NCI-H128 (cell line): ENCODE data around the gene C4orf50.
A peak's percentile ranks its signal among the peaks of the same experiment; 100 is the strongest.
"Not testable (repeated sequence)": the region's sequence is repeated elsewhere in the genome, so short reads cannot be mapped to it uniquely, and the experiment has no call there.

Experiments used
- DNase-seq: peaks from one replicate; lab custom pipeline; 2025; ENCODE audit not compliant: unreplicated experiment; lab: John Stamatoyannopoulos, UW

The C4orf50 gene

DNA sequence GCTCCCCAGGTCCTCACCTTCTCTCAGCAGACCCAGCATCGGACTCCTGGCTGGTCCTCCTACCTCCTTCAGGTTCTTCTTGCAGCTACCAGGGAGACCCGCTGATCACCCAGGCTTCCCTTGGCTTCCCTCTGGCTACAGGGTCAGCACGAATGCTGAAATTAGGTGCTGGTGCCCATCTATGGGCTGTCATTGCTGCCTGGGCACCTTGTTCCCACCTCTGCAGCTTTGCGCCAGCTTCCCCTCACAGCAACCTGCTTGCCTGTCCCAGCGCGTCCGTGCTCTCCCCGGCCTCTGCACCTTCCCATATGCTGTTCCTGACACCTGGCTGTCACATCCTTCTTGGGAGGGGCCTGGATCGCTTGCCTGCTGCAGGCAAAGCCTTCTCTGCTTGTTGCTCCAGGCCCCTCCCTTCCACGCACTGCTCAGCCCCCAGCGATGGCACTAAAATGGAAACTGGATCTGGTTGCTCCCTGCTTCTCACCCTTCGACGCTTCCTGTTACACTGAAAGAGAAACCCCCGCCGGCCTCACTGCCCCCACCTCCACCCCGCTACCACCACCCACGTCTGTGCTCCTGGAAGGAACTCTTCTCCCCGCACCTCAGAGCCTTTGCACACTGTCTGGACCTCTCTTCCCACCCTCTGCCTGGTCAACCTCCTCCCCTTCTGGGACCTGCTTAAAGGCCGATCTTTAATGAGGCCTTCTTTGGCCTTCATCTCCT, 22.2 kb downstream of the C4orf50 start:
- no peak for DNase-seq

DNA sequence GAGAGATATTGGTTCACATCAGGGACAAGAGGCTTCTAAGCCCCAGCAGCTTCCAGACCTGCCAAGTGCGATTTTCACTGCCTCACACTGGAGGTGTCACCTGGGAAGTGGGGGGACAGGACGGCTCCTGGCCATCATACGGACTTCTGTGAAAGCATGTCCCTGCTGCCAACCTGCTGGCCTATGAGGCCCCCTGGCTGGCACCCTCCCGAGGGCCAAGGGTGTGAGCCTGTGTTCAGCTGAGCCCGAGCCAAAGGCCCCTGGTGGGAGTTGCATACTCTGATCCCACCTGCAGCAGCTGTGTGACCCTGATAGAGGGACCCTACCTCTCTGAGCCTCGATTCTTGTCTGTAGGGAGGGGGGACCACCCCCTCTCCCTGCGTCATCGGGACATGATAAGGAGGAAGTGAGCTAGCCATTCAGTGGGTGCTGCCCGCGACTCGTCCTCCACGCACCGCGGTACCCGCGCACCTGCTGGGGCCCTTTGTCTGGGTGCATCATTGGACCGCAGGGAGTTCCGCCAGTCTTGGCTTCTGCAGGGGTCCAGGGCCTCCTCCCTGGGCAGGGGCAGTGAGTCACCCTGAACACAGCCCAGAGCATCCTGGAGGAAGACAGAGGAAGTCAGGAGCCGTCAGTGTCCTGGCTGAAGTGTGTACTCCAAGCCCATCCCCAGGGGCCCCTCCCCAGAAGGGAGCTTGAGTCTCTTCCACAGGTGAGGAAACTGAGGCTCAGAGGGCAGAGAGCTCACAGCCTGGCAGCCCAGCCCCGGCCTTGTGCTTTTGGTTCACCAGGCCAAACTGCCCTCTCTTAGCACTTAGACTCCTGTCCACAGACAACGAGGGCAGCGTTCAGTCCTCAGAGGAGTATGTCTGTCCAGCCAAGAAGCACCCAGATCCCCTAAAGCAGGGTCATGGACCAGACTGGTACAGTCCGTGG, 24.1 kb downstream of the C4orf50 start:
- no peak for DNase-seq

DNA sequence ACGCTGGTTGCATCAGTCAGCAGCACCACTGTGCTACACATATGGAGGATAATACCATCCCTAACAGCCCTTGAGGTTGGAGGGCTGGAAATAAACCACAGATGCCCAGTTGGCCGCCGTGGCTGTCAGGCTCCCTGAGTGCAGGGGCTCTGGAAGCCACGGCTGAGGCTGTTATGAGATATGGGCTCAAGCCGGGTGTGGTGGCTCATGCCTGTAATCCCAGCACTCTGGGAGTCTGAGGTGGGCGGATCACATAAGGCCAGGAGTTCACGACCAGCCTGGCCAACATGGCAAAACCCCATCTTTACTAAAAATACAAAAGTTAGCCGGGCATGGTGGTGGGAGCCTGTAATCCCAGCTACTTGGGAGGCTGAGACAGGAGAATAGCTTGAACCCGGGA, 24.9 kb downstream of the C4orf50 start:
- DNase-seq, result not testable (repeated sequence)

DNA sequence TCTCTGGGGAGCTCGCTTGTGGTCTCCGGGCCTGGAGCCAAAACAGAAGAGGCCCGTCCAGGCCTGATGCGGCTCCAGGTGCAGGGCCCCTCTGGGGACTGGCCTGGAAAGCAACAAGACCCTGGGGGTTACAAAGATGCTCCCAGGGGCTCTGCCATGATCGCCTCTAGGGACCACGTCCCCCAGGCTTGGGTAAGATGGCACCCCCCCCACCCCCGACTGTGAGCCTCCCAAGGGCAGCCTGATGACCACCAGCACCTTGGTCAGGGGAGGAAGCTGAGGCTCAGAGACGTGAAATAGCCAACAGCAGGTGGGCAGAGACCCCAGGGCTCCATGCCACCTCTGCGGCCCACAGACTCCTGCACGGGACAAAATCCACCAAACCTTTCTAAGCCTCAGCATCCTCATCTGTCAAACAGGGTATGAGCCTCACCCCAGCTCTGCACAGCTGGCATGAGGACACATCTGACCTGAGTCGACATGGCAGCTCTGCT, 25.4 kb downstream of the C4orf50 start:
- DNase-seq, result no peak

DNA sequence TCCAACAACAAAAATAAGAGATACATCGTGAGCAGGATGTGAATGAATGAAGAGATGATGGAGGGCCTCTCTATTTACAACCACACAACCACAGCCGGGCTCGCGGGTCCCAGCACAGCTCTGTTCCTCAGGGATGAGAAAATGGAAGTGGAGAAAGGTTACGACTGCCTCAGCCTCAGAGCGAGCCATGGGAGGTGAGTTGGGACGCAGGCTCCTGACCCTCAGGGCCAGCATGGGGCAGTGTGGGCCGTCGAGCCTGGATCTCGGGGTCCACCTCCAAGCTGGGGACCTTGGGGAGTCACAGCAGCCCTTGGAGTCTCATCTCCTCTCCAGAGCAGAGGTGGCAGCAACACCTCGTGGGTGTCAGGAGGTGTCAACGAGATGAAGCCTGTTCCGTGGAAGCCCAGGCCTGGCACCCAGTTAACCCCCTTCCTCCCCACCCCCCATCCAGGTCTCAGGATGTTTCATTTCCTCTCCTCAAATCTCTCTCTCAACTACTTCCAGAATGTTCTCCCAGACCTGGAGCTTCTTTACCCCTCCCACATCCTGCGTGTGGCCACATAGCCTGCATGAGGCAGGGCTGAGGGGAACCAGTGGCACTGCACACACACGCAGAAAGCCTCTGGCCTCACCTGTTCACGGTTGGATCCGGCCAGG, 25.9 kb downstream of the C4orf50 start:
- no peak for DNase-seq

DNA sequence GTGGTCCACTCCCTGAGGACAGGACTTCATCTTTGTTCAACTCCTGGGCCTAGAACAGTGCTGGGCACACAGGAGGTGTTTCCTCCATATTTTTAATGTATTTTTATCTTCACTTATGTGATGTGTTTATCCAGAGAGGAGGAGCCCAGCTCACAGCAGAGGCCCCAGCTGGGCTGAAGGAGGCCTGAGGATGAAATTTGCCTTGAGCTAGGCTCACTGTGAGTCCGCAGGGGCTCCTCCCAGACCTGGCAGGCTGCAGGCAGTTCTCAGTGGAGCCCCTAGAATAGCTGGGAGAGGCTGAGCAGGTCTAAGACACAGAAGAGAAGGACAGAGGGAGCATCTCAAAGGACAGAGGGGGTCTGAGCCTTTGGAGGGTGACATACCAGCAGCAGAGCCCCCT, 26.8 kb downstream of the C4orf50 start:
- DNase-seq, result no peak

DNA sequence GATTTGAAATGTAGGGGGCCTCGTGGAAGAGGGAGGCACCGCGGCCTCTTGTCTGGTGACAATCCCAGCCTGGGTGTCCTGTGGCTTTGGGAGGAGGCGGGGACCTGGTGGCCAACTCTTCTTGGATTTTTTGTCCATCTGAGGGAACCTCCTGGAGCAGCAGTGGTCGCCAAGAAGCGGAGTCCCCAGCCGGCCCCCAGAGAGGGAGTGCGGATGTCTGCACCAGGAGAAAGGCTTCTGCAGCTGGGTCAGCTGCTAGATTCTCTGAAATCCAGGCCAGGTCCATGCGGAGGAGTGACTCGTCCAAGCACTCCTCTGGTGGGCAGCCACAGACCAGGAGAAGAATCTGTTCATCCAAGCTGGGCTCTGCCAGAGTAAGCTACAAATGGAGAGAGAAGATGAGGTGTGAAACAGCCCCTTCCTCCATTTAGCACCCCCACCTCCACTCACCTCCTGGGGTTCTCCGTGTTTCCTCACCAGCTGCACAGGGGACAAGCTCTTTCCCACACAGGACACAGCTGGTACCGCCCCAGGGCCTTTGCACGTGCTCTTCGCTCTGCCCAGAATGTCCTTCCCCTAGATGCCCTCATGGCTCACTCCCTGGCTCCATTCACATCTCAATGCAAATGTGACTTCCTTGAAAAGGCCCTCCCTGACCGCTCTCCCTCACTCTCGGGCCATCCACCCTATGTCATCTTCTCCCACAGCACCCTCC, 27.6 kb downstream of the C4orf50 start:
- DNase-seq, result no peak

DNA sequence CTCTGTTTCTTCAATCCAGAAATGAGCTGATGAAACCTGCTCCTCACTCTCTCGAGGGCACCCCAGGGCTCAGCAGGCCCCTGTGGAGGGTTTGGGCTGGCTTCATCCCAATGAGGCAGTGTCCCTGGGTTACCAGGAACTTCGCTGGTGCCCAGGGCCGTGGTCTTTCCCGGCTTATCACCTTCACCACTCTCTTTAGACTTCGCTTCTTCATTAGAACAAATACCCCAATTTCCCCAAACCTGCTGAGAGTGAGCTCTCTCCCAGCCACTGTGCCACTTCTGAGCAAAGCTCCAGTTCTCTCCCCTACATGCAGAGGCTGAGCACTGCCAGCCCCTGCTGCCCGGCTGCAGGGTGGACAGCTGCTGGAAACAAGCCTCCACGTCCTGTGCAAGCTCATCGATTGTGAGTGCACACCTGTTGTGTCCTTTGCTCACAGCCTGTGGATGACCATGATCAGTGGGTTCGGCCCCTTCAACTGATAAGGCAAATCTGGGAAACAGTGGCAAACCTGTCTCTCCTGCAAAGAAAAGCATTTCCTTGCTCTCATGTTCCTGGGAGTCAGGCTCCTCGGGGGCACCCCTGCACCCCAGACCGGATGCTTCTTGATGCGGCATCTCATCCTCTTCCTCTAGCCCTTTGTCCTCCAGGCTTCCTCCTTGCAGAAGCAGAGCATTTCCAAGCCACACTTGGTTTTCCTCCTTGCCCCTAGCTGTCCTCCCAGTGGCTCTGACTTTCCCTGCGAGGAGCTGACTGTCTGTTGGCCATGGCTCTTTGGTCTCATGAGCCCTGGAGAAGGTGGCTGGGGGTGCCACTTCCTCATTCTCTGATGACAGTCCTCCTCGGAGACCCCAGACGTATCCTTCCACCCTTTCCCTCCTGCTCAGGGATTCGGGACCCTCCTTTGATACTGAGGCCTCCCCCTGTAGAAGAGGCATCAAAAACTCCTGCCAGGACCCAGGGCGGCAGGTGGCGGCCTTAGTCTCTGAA, 28.7 kb downstream of the C4orf50 start:
- DNase-seq, result no peak

DNA sequence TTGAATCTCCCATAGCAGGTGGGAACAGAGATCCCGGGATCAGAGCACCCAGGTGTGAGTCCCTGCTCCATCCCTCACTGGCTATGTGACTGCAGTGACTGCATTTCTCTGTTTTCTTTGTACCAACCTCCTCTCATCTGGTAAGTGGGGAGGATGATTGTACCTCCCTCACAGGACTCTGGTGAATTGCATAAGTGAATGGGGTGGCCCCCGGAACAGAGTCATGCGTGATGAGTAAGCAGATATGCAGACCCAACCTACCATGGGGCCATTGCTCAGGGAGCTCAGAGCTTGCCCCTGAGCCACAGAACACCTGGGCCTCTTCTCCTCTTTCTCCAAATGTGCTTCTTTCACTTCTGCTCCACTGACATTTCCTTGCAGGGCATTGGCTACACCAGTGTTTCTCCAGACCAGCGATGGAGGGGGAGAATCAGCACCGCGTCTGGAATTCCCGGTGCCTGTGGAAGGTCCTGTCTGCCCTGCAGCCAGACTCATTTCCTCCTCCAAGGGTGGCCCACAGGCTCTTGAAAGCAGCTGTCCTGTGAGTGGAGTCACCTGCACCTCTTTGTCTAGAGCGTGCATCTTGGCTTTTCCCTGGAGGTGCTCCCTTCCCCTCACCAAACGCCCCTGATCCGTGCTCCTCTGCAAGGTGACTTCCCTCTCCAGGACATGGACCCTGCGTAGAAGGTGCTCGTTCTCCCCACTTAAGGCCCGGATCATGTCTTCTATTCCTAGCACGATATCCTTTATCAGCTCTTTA, 30.0 kb downstream of the C4orf50 start:
- no peak for DNase-seq

DNA sequence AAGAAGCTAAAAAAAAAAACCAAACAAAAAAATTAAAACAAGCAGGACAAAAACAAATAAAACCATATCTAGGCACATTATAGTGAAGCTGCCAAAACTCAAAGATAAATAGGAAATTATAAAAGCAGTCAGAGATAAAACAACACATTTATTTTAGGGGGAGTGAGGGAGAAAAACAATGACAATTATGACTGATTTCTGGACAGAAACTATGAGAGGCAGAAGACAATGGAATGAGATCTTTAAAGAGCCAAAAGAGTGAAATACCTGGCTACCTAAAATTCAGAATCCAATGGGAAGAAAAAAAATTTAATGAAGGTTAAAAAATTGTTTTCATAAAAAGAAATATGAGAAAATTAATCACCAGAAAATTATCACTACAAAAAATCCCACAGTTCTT, 33.4 kb downstream of the C4orf50 start:
- no peak for DNase-seq

DNA sequence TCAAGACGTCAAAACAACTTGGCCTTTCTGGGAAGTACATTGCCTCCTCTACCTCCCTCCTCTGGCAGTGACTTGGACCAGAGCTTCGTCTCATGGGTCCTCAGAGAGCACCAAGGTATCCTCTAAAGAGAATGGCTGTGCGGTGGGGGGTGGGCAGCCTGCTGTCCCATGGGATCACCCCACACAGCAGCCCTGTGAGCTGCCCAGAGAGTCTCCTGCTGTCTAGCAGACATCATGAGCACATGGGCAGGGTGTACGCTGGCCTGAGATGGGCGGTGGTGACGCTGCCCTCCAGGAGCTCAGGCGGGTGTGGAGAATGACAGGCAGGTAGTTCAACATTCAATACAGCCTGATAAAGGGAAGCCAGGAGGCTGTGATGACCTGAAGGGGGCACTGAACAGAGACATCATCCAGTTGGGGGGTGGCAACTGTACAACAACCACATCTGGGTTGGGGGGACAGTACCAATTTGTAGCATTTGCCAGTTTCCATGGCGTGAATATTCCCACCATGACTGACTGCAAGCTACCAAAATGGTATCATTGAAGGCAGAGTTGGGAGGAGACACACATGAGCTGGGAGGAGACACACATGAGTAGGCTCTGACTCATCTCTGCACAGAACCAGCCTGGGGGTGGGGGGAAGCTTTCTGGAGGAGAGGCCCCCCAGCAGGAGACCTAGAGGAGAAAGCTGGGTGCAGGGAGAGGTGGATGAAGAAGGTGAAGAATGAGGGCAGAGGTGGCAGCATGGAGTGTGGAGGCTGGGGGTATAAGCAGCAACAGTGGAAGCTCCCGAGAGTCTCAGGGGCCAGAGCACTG, 35.9 kb downstream of the C4orf50 start:
- no peak for DNase-seq

DNA sequence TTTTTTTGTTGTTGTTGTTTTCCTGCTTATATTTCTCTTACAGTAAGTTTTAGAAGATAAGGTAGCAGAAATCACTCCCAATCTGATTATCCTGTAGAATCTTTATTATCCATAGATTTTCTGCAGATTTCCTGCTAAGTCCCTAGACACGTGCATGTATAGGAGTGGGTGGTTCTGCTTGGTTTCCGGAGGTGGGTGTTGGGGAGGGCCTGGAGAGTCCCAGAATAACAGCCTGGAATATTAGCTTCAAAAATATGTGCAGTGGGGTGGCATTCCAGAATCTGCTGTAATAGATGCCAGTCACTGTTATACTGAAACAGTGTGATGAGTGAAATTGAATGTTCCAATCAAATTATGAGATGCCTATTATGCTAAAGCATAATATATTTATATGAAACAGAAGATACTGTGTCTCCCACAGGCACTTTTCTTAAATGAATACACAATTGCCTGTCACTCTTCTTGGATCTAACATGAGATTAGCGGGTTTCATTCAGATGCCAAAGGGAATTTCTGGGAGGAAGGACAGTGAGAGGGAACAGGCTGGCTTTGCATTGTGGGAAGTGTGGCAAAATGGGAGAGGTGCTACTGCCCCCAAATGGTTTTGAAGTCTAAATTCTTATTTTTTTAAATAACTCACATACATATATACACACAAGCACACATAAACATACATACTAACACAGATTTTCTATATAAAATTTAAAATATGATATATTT, 37.6 kb downstream of the C4orf50 start:
- DNase-seq, result no peak

DNA sequence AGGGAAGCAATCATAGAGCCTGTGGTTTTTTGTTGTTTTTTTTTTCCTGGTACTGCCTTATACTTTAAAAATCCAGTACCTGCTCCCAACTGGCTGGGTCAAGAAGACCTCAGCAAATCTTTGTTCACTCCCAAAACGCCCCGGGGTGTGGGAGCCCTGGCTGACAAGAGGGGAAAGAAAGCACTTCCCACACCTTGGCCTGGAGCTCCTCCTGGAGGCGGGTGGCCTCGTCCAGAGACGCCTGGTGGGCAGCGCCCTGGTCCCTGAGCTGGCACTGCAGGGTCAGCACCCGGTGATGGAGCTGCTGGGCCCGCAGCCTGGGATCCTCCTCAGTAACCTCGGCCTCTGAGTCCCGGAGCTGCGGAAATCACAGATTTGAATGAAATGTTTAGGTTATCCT, 38.2 kb downstream of the C4orf50 start:
- DNase-seq, result peak; percentile 16

DNA sequence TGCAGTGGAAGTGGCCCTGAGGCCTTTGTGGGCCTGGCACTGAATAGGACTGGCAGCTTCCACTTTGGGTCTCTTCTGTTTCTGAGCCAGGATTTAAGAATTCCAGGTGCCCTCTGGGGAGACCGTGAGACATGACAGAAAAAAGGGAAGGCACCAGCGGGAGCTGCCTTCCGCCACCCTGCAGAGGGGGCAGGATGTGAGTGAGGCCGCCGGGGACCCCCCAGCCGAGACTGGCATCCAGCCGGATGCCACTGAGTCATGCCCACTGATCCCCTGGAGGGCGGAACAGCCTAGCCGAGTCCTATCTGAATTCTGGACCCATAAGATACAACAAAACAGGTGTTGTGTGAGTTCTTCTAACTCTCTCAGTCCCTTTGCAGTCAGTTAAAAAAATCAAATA, 41.3 kb downstream of the C4orf50 start:
- DNase-seq, result no peak

DNA sequence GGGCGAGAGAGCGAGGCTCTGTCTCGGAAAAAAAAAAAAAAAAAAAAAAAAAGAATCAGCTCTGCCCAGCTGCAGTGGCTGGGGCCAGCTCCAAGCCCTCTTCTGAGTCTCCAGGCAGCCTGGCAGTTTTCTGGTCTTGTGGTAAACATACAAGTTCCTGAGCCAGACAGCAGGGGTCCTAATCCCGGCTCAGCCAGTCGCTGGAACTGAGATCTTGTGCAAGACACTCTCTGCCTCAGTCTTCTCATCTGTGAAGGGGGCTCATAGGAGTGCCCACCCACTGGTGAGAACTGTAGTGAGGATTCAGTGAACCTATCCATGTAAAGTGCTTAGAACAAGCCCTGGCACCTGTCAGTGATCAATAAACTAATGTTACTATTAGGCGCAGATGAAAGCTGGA, 41.8 kb downstream of the C4orf50 start:
- no peak for DNase-seq

DNA sequence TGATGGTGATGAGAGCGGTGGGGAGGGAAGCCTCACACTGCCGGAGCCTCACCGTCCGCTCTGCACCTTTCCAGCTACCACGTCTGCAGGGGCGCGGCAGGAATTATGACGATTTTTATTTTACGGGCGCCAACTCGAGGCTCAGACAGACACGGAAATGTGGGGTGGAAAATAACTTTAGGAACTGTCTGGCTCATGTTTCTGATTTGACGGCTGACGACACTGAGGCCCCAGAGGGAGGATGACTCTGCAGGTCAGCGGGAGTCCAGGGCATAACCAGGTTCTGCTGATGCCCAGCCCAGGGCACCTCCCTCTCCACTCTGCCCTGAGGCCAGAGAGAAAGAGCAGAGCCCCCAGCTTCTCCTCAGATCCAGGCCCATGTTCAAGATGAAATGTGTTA, 43.9 kb downstream of the C4orf50 start:
- no peak for DNase-seq

DNA sequence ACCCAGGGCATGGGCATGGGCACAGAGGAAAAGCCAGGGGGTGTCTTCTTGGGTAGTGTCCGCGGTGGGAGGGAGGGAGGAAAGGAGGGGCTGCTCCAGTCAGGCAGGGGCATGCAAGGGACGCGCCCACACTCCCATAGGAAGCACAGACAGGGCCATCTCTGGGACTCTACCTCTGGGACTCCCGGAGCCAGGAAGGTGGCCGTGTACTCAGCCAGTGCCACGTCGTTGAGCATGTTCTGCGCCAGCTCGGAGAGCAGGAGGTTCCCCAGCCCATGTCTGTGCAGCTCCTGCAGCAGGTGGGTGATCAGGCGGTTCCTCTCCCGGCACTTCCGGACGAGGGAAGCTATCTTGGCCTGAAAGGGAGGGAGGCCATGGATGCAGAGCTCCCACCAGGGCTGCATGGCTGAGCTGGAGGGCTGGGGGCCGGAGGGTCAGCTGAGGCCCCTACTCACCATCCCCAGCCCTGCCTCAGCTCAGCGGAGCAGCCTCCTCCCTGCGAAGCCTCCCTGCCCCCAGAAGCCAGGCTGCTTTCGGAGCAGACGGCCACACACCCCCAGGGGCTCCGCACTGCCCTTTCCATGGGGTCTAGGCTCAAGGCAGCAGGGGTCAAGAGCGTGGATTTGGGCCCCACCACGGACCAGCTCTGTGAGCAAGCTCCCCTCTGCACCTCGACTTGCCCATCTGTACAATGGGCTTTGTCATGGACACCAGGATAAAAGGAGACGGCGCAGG, 44.6 kb downstream of the C4orf50 start:
- DNase-seq, result no peak
